Measurements from ENCODE around the gene ARIH1.
"Not testable (repeated sequence)": the region's sequence is repeated elsewhere in the genome, so short reads cannot be mapped to it uniquely, and the experiment has no call there.

Gene ARIH1

DNA sequence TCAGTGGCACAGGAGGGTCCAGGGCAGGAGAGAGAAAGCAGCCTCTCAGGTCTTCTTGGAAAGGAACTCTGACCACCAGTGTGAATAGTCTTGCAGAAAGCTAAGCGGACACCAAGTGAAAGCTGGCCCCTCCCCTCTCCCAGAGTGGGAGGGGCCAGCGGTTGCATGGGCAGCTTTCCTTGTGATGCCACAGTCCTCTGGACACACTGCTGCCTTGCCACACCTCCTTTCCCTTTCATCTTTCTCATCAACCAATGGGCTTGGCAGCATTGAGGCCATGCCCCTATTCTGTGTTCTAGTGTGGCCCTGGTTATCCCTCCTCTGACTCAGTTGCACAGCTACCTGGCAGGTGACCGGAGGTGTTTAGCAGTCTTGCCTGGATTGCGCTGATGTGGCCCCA is 130.7 kb downstream of the ARIH1 start:
- TF ChIP-seq, protein P1, sequence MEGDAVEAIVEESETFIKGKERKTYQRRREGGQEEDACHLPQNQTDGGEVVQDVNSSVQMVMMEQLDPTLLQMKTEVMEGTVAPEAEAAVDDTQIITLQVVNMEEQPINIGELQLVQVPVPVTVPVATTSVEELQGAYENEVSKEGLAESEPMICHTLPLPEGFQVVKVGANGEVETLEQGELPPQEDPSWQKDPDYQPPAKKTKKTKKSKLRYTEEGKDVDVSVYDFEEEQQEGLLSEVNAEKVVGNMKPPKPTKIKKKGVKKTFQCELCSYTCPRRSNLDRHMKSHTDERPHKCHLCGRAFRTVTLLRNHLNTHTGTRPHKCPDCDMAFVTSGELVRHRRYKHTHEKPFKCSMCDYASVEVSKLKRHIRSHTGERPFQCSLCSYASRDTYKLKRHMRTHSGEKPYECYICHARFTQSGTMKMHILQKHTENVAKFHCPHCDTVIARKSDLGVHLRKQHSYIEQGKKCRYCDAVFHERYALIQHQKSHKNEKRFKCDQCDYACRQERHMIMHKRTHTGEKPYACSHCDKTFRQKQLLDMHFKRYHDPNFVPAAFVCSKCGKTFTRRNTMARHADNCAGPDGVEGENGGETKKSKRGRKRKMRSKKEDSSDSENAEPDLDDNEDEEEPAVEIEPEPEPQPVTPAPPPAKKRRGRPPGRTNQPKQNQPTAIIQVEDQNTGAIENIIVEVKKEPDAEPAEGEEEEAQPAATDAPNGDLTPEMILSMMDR (IDR thresholded peaks at IDR 0.05; ENCODE audit: poor library complexity, severe bottlenecking) = no peak
- Histone ChIP-seq H3K27ac (ENCODE audit: poor library complexity, severe bottlenecking) (no peak overlapping the region), H3K36me3 (ENCODE audit: low read depth) (no peaks in the 10 kb centered on the region), H3K27me3 (ENCODE audit: insufficient read depth, poor library complexity, severe bottlenecking) (no peaks in the 10 kb centered on the region), H3K4me3 (ENCODE audit: severe bottlenecking) (no peak overlapping the region), H3K4me1 (ENCODE audit: insufficient read depth, poor library complexity, severe bottlenecking) (no peaks in the 10 kb centered on the region), H3K9me3 (ENCODE audit: severe bottlenecking) (no peaks in the 10 kb centered on the region)
- ATAC-seq (ENCODE audit: low read depth) (peak; percentile 40; the same call in 2 of the 3 replicates), DNase-seq (ENCODE audit: low spot score) (no peak)

DNA sequence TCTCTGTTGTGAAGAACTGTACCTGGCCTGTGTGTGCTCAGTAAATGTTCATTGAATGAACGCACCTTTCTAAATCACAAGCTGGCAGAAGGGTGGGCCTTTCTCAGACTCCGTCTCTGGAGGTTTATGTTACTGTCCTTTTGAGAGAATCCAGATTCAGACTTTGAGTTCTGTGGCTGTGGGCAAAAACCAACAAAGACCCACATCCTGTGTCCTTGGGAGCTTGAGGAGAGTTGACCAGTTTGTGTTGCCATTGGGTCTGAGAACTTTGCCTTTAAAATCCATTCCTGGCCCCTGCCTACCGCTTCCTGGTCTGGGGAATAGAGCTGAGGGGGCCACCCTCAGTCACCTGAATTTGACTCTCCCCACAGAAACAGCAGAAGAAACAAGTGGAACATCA is 134.0 kb downstream of the ARIH1 start:
- not testable (repeated sequence) for H3K9me3 ChIP-seq (ENCODE audit: severe bottlenecking); H3K36me3 ChIP-seq (ENCODE audit: low read depth); H3K27ac ChIP-seq (ENCODE audit: poor library complexity, severe bottlenecking); H3K27me3 ChIP-seq (ENCODE audit: insufficient read depth, poor library complexity, severe bottlenecking); H3K4me3 ChIP-seq (ENCODE audit: severe bottlenecking); H3K4me1 ChIP-seq (ENCODE audit: insufficient read depth, poor library complexity, severe bottlenecking); DNase-seq (ENCODE audit: low spot score); ATAC-seq (ENCODE audit: low read depth)

DNA sequence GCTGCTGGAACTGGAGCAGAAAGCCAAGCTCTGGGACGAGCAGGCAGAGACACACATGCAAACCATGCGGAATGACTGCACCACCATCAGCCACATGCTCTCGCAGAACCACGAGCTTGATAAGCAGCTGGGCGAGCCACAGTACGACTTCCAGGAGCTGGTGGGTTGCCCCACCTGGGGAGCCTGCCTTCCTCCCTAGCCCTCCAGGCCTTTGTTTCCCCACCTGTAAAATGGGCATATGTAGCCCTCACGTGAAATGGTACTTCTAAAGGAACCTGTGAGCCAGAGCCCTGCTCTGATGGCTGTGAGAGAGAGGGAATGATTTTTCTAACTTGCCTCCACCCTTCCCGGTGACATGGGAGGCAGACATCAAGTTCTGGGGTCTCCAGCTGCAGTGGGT is 135.7 kb downstream of the ARIH1 start:
- Histone ChIP-seq H3K4me3 (ENCODE audit: severe bottlenecking) (no peak overlapping the region), H3K36me3 (ENCODE audit: low read depth) (no peaks in the 10 kb centered on the region), H3K4me1 (ENCODE audit: insufficient read depth, poor library complexity, severe bottlenecking) (no peaks in the 10 kb centered on the region), H3K27ac (ENCODE audit: poor library complexity, severe bottlenecking) (no peak overlapping the region), H3K9me3 (ENCODE audit: severe bottlenecking) (no peaks in the 10 kb centered on the region), H3K27me3 (ENCODE audit: insufficient read depth, poor library complexity, severe bottlenecking) (no peaks in the 10 kb centered on the region)
- TF ChIP-seq, protein P1 (IDR thresholded peaks at IDR 0.05; ENCODE audit: poor library complexity, severe bottlenecking) = no peak
- no peak for ATAC-seq (ENCODE audit: low read depth)
- no peak for DNase-seq (ENCODE audit: low spot score)

DNA sequence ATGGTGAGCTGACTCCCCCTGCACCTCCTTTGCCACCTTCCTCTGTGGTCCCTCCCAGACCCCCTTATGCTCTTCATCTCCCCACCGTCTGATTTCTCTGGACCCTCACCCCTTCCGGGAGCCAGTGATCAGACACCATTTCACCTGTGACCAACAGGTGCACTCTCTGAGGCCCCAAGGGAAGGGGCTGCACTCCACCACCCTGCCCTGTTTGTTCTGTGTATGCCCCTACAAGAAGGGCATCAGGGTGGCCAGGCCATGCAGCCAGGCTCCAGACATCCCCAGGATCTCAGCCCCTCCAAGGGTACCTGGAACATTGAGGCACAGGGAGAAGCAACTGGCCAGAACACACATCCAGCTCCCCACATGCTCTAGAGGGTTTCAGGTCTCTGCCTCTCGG is 138.2 kb downstream of the ARIH1 start:
- not testable (repeated sequence) for H3K36me3 ChIP-seq (ENCODE audit: low read depth); H3K9me3 ChIP-seq (ENCODE audit: severe bottlenecking); H3K27ac ChIP-seq (ENCODE audit: poor library complexity, severe bottlenecking); H3K4me1 ChIP-seq (ENCODE audit: insufficient read depth, poor library complexity, severe bottlenecking); DNase-seq (ENCODE audit: low spot score); H3K27me3 ChIP-seq (ENCODE audit: insufficient read depth, poor library complexity, severe bottlenecking); H3K4me3 ChIP-seq (ENCODE audit: severe bottlenecking); ATAC-seq (ENCODE audit: low read depth)

DNA sequence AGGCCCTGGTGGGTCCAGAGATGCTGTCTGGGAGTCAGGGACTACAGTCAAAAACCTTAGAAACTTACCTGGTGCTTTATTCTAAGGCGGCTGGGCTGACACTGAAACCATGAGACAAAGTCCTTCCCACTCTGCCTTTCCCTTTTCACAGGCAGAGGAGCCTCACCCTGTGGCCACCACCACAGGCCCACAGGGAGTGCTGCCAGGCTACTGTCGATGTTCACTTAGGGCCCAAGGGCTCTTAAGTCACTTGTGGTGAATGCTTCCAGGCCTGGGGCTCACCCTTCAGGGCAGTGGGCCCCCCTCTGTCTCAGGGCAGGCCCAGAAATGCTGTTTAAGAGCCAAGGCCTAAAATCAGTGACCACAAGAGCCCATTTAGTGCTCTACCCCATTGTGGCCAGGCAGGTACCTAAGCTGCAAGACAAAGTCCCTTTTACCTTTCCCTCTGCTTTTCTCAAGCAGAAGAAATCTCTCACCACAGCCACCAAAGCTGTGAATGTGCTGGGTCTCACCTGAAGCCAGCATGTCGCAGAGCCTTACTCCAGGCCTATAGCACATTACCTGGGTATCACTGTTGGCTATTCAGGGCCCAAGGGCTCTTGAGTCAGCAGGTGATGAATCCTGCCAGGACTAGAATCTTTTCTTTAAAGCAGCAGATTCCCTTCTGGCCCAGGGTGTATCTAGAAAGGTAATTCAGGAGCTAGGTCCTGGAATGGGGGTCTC is 140.8 kb downstream of the ARIH1 start:
- Histone ChIP-seq H3K4me3 (ENCODE audit: severe bottlenecking) (no peak overlapping the region), H3K9me3 (ENCODE audit: severe bottlenecking) (no peaks in the 10 kb centered on the region), H3K27me3 (ENCODE audit: insufficient read depth, poor library complexity, severe bottlenecking) (no peaks in the 10 kb centered on the region), H3K36me3 (ENCODE audit: low read depth) (no peaks in the 10 kb centered on the region), H3K27ac (ENCODE audit: poor library complexity, severe bottlenecking) (no peak overlapping the region), H3K4me1 (ENCODE audit: insufficient read depth, poor library complexity, severe bottlenecking) (no peaks in the 10 kb centered on the region)
- ATAC-seq (ENCODE audit: low read depth) = no peak
- no peak for DNase-seq (ENCODE audit: low spot score)
- TF ChIP-seq, protein P1 (IDR thresholded peaks at IDR 0.05; ENCODE audit: poor library complexity, severe bottlenecking) = no peak

DNA sequence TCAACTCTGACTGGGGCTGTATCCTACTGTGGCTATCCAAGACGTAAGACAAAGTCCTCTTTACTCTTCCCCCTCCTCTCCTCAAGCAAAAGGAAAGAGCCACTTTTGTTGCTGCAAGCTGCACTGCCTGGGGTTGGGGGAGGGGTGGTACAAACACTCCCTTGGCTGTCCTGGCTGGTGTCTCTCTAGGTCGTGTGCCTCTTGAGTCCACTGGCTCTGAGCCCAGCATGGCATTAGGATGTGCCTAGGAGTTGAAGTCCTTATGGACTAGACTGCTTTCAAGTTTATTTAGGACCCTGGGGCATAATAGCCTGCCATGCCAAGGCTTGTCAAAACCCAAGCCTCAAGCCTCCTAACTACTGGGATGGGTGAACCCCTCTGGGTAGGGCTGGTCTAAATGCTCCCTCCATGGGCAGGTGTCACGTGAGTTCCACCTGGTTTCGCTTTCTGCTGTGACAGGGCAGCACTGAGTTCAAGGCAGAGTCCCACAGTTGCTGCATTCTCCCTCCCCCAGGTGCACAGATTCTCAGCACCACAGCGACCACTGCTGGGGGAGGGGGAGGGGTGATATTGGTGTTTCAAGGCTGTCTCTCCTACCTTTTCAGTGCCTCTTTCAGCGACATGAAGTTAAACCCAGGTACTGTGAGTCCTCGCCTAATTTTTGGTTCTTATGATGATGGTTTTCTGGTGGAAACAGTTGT is 141.6 kb downstream of the ARIH1 start:
- not testable (repeated sequence) for DNase-seq (ENCODE audit: low spot score); H3K36me3 ChIP-seq (ENCODE audit: low read depth); H3K9me3 ChIP-seq (ENCODE audit: severe bottlenecking); H3K27me3 ChIP-seq (ENCODE audit: insufficient read depth, poor library complexity, severe bottlenecking); ATAC-seq (ENCODE audit: low read depth); H3K4me1 ChIP-seq (ENCODE audit: insufficient read depth, poor library complexity, severe bottlenecking); H3K4me3 ChIP-seq (ENCODE audit: severe bottlenecking); H3K27ac ChIP-seq (ENCODE audit: poor library complexity, severe bottlenecking)

Measured in RWPE2 (cell line).